CD4-positive, alpha-beta T cell treated with Interleukin-15 for 4 hours (primary cell): ENCODE data around the gene ZNF385D.

Experiments
- DNase-seq: peaks from one replicate; pipeline ENCODE4 v3.0.0-alpha.2; 2020; ENCODE audit warnings: low spot score

The ZNF385D gene

DNA sequence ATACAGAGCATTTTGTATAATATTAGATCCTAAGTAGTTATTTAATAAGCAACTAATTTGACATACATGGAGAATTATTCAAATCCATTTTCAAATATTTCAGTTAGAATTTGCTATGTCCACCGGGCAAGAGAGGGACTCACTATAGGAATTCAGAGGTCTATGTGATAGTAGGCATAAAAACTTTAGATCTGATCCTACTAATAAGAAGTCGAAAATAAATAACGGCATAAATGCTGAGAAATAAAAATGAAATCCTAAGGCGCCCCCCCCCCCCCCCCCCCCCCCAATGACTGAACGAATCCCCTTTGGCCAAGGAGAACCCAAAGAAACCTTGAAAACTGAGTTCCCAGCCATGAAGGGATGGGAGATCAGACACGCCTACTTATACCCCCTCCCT is 80.6 kb downstream of the ZNF385D start:
- no peak for DNase-seq

GRCh38 chr3:21668012-21668411 is 83.0 kb downstream of the ZNF385D start:
- DNase-seq = no peak

DNA sequence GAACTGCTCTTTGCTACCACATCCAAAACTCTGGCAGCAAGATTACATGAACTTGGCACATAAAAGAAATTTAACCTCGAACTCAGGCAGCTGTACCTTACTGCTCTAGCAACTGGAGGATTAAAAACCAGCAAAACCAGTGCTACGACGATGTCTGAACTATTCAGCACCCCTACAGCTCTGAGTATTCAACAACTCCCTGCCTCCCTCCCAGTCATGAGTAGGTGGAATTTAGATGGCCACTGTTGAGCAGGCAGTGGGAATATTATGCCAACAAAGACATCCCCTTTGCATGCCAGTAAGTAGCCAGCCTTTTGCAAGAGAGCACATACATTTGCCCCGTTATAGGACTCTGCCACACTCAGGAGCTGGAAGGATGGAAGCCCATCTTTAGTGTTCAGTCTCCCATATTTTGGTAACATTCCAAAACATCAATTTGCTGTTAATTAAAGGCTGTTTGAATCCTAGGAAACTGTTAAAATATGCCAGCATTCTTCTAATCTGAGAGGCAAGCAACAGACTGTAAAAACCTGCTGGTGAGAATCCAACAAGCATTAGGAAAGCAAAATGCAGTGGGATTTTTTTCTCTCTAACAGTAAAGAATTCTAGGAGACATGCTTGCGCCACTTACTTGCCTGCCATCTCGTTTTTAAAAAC is 85.4 kb downstream of the ZNF385D start:
- no peak for DNase-seq

GRCh38 chr3:21664996-21665395 is 86.0 kb downstream of the ZNF385D start:
- no peak for DNase-seq

- DNase-seq = no peak
Measured at GRCh38 chr3:21662403-21662802, 88.6 kb downstream of the ZNF385D start.

GRCh38 chr3:21654662-21655061 is 96.3 kb downstream of the ZNF385D start:
- no peak for DNase-seq

- no peak for DNase-seq
Measured at GRCh38 chr3:21654241-21654640, 96.8 kb downstream of the ZNF385D start.

- no peak for DNase-seq
Measured at GRCh38 chr3:21649519-21649918, 101.5 kb downstream of the ZNF385D start.

GRCh38 chr3:21647961-21648360 is 103.0 kb downstream of the ZNF385D start:
- DNase-seq = no peak

DNA sequence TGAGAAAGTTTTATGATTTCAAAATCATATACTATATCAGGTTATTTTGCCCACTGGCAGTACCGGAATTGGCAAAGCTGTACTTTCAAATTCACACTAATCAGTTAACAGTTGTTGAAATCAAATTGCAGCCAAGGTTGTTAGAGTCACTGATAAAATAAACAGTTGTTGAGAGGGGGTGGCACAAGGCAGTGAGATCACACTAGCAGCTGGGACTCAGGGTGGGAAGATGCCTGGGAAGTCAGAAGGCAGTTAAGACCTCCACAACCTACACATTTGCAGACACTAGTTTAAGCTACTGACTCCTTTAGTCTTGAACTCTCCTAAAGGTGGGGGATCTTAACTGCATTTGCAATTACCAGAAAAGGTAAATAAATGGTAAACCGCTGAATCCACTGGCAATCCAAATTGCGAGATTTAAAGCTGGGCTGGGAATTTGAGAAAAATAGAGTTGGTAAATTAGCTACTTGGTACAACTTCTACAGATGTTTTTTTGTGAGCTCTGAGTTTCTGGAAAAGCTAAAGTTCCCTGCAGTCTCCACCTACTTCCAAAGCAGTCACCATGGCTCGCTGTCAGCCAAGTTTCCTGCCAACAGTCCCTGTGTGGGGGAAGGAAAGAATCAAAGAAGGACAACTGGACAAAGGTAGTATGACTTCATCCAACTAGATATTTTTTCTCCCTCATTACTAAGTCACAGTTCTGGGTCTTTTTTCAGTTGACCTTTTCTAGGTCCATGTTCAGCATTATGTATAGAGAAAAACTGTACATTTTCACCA is 105.7 kb downstream of the ZNF385D start:
- no peak for DNase-seq

DNA sequence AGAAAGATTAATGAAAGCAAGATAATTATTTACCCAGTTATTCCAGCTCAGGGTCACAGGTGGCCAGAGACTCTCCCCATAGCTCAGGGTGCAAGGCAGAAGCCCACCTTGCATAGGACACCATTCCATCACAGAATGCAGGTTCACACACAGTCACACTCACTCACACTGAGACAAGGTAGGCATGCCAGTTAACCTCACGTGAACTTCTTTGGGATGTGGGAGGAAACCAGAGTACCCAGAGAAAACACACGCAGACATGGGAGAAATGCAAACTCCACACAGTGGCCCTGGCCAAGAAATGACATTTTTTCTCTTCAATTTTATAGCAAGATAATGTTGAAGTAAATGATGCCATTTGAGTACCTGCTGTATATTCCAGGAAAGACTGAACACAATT is 106.7 kb downstream of the ZNF385D start:
- no peak for DNase-seq

DNA sequence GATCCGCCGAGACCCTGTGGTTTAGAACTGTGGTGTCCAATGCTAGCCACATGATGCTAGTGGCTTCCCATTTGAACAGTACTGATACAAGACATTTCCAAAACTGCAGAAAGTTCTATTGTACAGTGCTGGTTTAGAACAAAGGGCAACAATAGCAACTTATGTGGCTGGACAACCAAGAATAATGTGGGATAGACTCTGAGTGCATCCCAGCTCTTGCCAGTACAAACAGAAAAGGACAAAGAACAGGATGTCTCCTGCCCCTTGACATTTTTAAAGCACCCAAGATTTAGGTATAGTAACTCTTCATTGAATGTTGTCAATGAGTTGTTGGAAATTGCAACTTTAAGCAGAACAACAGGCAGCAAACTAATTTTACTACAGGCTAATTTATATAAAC is 107.3 kb downstream of the ZNF385D start:
- DNase-seq = no peak

DNA sequence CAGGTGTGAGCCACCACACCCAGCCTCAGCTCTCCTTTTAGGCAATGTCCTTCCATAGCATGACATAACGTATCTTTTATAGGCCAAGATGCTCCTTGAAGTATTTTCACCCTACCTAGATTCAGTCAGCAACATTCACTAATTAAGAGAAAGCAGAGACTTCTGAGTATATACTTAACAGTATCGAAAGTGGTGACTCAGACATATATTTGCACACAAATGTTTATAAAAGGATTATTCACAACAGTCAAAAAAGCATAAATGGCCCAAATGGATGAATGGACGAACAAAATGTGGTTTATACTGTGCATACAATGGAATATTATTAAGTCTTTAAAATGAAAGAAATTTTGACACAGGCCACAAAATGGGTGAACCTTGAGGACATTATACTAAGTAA is 108.6 kb downstream of the ZNF385D start:
- DNase-seq = no peak

DNA sequence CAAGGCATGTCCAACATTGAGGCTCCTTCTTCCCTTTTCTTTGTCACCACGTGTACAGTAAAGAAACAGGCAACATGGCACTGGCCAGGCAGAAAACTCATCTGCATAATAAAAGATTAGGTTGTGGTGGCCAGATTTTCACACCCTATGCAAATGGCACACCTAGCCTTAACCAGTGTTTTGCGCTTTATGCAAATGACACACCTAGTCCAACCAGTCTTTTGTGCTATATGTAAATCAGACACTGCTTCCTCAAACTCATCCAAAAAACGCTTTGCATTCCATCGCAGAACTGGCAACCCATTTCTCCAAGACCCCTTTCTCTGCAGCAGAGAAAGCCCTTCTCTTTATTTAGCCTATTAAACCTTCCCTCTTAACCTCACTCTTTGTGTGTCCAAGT is 109.1 kb downstream of the ZNF385D start:
- DNase-seq = no peak

- DNase-seq = no peak
Measured at GRCh38 chr3:21638488-21638887, 112.5 kb downstream of the ZNF385D start.

DNA sequence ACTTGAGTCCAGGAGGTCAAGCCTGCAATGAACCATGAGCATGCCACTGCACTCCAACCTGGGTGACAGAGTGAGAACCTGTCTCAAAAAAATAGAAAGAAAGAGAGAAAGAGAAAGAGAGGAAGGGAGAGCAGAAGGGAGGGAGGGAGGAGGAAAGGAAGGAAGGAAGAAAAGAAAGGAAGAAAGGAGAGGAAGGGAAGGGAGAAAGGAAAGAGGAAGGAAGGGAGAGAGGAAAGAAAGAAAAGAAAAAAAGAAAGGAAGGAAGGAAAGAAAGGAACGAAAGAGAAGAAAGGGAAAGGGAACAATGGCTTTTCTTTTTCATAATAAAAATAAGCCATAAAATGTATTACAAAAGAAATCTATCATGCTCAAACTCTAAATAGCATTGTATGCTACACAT is 116.9 kb downstream of the ZNF385D start:
- no peak for DNase-seq

GRCh38 chr3:21624524-21624923 is 126.5 kb downstream of the ZNF385D start:
- no peak for DNase-seq

- no peak for DNase-seq
Measured at GRCh38 chr3:21621181-21621651, 129.8 kb downstream of the ZNF385D start.

DNA sequence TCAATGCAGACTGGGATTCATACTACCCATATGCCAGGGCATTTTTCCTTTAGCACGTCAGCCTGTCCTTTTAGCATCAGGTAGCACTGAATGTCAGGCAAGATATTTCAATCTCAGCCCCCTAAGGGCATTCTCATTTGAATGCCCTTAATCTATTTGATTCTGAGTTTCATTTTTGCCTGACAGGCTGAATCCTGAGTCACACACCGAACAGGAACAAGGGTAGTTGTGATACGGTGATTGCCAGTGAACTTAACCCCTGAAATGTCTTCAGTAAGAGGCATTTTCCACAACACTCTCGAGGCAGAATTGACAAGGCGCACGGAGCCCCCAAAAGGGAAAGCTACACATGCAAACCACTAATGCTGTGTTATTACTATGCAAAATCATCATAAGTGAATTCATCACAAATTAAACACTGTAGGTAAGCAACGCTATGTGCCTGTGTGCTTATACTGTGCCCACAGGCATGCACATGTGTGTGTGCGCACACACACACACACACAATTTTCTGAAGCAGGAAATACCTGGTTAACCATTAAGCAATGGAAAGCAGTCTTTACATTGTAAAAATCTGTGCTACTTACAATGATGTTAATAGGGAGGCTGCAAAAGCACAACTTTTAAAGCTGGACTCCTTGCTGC is 130.4 kb downstream of the ZNF385D start:
- no peak for DNase-seq

DNA sequence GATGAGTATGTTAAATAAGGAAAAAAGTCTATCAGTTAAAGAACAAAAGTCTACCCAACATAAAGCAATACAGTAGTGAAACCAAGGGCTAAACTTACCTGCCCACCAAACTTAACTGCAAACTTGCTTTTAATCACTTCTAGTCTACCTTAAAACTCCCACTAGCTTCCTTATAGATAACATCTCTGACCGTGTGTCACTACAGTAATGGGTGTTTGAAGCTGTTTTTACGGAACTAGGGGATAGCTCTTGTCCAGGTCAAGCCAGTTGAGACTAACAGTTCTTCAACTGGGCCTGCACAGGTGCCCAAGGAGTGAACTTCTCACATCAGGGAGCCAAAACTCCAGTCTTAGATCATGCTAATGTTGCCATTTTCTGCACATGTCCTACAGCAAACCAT is 132.3 kb downstream of the ZNF385D start:
- no peak for DNase-seq

- no peak for DNase-seq
Measured at GRCh38 chr3:21613372-21614070, 137.5 kb downstream of the ZNF385D start.

GRCh38 chr3:21601178-21601577 is 149.8 kb downstream of the ZNF385D start:
- no peak for DNase-seq

DNA sequence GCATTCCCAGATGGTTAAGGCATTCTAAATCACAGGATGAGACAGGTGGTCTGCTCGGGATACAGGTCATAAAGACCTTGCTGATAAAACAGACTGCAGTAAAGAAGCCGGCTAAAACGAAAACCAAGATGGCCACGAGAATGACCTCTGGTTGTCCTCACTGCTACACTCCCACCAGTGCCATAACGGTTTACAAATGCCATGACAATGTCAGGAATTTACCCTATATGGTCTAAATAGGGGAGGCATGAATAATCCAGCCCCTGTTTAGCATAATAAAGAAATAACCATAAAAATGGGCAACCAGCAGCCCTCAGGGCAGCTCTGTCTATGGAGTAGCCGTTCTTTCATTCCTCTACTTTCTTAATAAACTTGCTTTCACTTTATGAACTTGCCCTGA is 151.1 kb downstream of the ZNF385D start:
- DNase-seq = no peak
